CD4-positive, alpha-beta memory T cell (primary cell): Measurements from ENCODE around the gene DGCR8. TPM values are rescaled to one million over a fixed set of nuclear protein-coding genes. Genes with fewer than 3 reads are reported as not detected.

Source experiments
- CTCF ChIA-PET: fragments of 350-600 bp; sonication (Branson Sonifier 250); formaldehyde crosslinking; loops from one replicate; lab custom pipeline; 2021; ENCODE audit warnings: inconsistent platforms; ENCODE audit not compliant: partially characterized antibody; lab: Charles Lee
- POLR2A ChIA-PET: fragments of 350-600 bp; sonication (Branson Sonifier 250); formaldehyde crosslinking; loops from one replicate; lab custom pipeline; 2021; ENCODE audit not compliant: partially characterized antibody; lab: Charles Lee
- DNase-seq, 5 donors: peaks; one replicate each; pipeline versions ENCODE4 v3.0.0 to v3.0.0-alpha.2; 2020 to 2022; ENCODE audit warnings: mixed read lengths in 1 of 5
- H3K27ac ChIP-seq: one replicate; pipeline ENCODE4 v1.7.0; 2013; ENCODE audit warnings: low read depth, low read length
- H3K27me3 ChIP-seq: 2 replicates; pipeline ENCODE4 v1.7.0; 2013; ENCODE audit warnings: mild to moderate bottlenecking, low read length, moderate library complexity; ENCODE audit not compliant: insufficient read depth
- H3K36me3 ChIP-seq: 2 replicates; pipeline ENCODE4 v1.7.0; 2013; ENCODE audit warnings: mild to moderate bottlenecking, low read length, moderate library complexity; ENCODE audit not compliant: insufficient read depth
- H3K4me1 ChIP-seq: 2 replicates; pipeline ENCODE4 v1.7.0; 2013; ENCODE audit warnings: mild to moderate bottlenecking, low read length, moderate library complexity; ENCODE audit not compliant: insufficient read depth
- H3K4me3 ChIP-seq, 2 donors: one replicate each; pipeline ENCODE4 v1.7.0; 2013; ENCODE audit warnings: low read length in 2 of 2, mild to moderate bottlenecking in 1 of 2
- H3K9me3 ChIP-seq, 2 donors: one replicate each; pipeline ENCODE4 v1.7.0; 2013; ENCODE audit warnings: low read length in 2 of 2, control low read depth in 1 of 2; ENCODE audit not compliant: control insufficient read depth in 1 of 2
- H3K27ac Mint-ChIP-seq, 7 donors: one replicate each; pipeline ENCODE4 v1.8.0; 2020 to 2021; ENCODE audit warnings: mixed read lengths in 7 of 7, mild to moderate bottlenecking in 6 of 7, inconsistent platforms in 3 of 7, moderate library complexity in 3 of 7
- H3K27me3 Mint-ChIP-seq, 2 donors: one replicate each; pipeline ENCODE4 v1.8.0; 2020 to 2021; ENCODE audit warnings: mixed read lengths in 2 of 2
- H3K36me3 Mint-ChIP-seq, 2 donors: one replicate each; pipeline ENCODE4 v1.8.0; 2020 to 2021; ENCODE audit warnings: mixed read lengths in 2 of 2, inconsistent platforms in 1 of 2, mild to moderate bottlenecking in 1 of 2
- H3K4me1 Mint-ChIP-seq, 4 donors: one replicate each; pipeline ENCODE4 v1.8.0; 2020 to 2021; ENCODE audit warnings: mixed read lengths in 4 of 4, mild to moderate bottlenecking in 1 of 4
- H3K4me3 Mint-ChIP-seq, 8 donors: one replicate each; pipeline ENCODE4 v1.8.0; 2020 to 2021; ENCODE audit warnings: mixed read lengths in 8 of 8, mild to moderate bottlenecking in 7 of 8, moderate library complexity in 6 of 8, inconsistent platforms in 3 of 8
- H3K9me3 Mint-ChIP-seq, 8 donors: one replicate each; pipeline ENCODE4 v1.8.0; 2020 to 2021; ENCODE audit warnings: mixed read lengths in 8 of 8, mild to moderate bottlenecking in 5 of 8, inconsistent platforms in 3 of 8, moderate library complexity in 1 of 8
- intact Hi-C: fragments of 100-400 bp; cut with micrococcal nuclease; formaldehyde crosslinking; loops from one replicate; pipeline ENCODE4 v1.15.1; 2023
- polyA plus RNA-seq, 2 donors: library from polyadenylated mRNA; unstranded; fragments of 300-500 nt; fragmentation: Illumina TruSeq; gene quantifications; one replicate each; pipeline ENCODE4 v1.2.3, GENCODE V29; 2021
- total RNA-seq, 2 experiments: library from RNA; stranded (reverse); gene quantifications; one replicate each; pipeline ENCODE4 v1.2.3, GENCODE V29; 2021

DGCR8 gene
- total and polyA plus RNA-seq, 4 experiments from 2014 or later, result 2.2 to 48.2 (median 26.3) TPM

DNA sequence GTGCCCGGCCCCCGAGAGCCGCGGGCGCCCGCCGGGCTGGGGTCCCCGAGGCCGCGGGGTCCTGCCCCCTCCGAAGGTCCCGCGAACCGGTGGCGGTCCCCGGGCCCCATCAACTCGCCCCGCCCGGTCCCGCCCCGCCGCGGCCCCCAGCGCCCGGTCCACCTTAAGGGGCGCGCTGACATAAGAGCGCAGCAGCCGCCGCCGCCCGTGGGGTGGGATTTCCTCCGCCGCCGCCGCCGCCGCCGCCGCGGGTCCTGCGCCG lies 51.5 kb downstream of the DGCR8 start, which contains the start of gene ZDHHC8:
TSS of gene ZDHHC8 (plus strand) at position 208 of the 262 bp plus-strand sequence. CDS start 144 bp downstream, outside the sequence.
- intact Hi-C loops, result loop anchor here (1.0 to 5.0 kb wide), 4 partner anchors 14 to 699 kb away; partner anchors contain the start of genes HIRA, MRPL40, TANGO2 and TRMT2A
- Histone ChIP-seq H3K4me3 (peak within 1 kb of the TSS; percentile 21 to 57), H3K9me3 (no peaks in the 10 kb centered on the region), H3K4me1 (peaks cover 52% of the 10 kb centered on the region), H3K27ac (peak within 1 kb of the TSS; percentile 79), H3K27me3 (no peaks in the 10 kb centered on the region), H3K36me3 (no peaks in the 10 kb centered on the region)
- Mint-ChIP-seq H3K27me3 (no peaks in the 10 kb centered on the region), H3K9me3 (peaks cover 0 to 2% (median 0%) of the 10 kb centered on the region in 8 donors), H3K4me3 (peak within 1 kb of the TSS; percentile 76 to 86 (median 80)), H3K36me3 (peaks cover 0 to 9% of the 10 kb centered on the region in 2 donors), H3K4me1 (peaks cover 12 to 54% (median 39%) of the 10 kb centered on the region in 4 donors), H3K27ac (peak within 1 kb of the TSS; percentile 57 to 88 (median 77))
- ChIA-PET POLR2A (interaction anchor here (2.9 kb wide), 2 partner anchors 14 to 161 kb away, joined by 13 to 28 read pairs; partner anchors contain the start of genes RANBP1 and TRMT2A), CTCF (no interaction called here)
- DNase-seq, result peak in 4 of 5 donors; percentile 31 to 42 (median 34)

- ChIA-PET CTCF (no interaction called here), POLR2A (no interaction called here)
- H3K4me3 Mint-ChIP-seq, result peak overlapping the region; percentile 76 to 86 (median 80)
- H3K4me1 Mint-ChIP-seq, result peaks cover 13 to 58% (median 40%) of the 10 kb centered on the region in 4 donors
- Histone ChIP-seq H3K27me3 (no peaks in the 10 kb centered on the region), H3K4me3 (peak overlapping the region; percentile 12 to 57), H3K27ac (peak overlapping the region; percentile 48), H3K36me3 (no peaks in the 10 kb centered on the region), H3K4me1 (peaks cover 57% of the 10 kb centered on the region), H3K9me3 (no peaks in the 10 kb centered on the region)
- H3K9me3 Mint-ChIP-seq, result peaks cover 0 to 2% (median 0%) of the 10 kb centered on the region in 8 donors
- peak in 4 of 5 donors; percentile 21 to 40 (median 29) for DNase-seq
- intact Hi-C loops, result loop anchor here (1.0 to 5.0 kb wide), 4 partner anchors 15 to 700 kb away; partner anchors contain the start of genes HIRA, MRPL40, TANGO2 and TRMT2A
- peak overlapping the region in 3 of 7 donors; percentile 35 to 79 (median 57) for H3K27ac Mint-ChIP-seq
- peaks cover 0 to 9% of the 10 kb centered on the region in 2 donors for H3K36me3 Mint-ChIP-seq
- H3K27me3 Mint-ChIP-seq, result no peaks in the 10 kb centered on the region
Observed at GRCh38 chr22:20131859-20132685, 52.0 kb downstream of the DGCR8 start.

DNA sequence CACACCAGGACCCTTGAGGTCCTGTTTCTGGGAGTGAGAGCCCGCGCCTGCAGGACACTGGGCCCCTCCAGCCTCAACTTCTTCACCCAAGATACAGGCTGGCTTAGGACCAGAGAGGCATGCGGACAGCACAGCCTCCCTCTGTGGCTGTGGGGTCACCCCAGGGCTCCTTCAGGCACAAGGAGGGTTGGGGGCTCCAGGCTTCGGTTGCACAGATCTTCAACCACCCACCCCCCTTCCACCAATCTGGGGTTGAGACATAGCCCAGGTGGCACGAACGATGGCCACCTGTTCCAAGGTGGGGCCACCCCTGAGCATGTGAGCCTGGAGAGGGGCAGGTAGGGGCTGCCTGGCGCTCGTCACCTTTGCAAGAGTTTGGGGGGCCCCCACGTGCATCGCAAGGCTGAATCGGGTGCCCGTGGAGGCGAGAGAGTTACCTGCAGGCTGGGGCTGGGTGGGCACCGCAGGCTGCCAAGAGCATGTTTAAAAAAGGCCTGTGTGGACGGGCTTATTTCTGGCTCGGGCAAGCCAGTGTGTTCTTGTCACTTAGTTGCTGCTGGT lies 52.7 kb downstream of the DGCR8 start:
- no peaks in the 10 kb centered on the region for H3K27me3 Mint-ChIP-seq
- Histone ChIP-seq H3K4me3 (peak overlapping the region; percentile 12 to 57), H3K27ac (peak overlapping the region; percentile 48), H3K4me1 (peaks cover 61% of the 10 kb centered on the region), H3K9me3 (no peaks in the 10 kb centered on the region), H3K27me3 (no peaks in the 10 kb centered on the region), H3K36me3 (no peaks in the 10 kb centered on the region)
- ChIA-PET CTCF (no interaction called here), POLR2A (no interaction called here)
- intact Hi-C loops, result loop anchor here (5.0 kb wide), 2 partner anchors 110 to 700 kb away; partner anchors contain the start of genes HIRA, MRPL40 and TANGO2
- peaks cover 0 to 2% (median 0%) of the 10 kb centered on the region in 8 donors for H3K9me3 Mint-ChIP-seq
- H3K4me1 Mint-ChIP-seq, result peaks cover 15 to 64% (median 44%) of the 10 kb centered on the region in 4 donors
- peak overlapping the region in 5 of 7 donors; percentile 48 to 82 (median 69) for H3K27ac Mint-ChIP-seq
- peaks cover 0 to 5% of the 10 kb centered on the region in 2 donors for H3K36me3 Mint-ChIP-seq
- peak overlapping the region; percentile 76 to 86 (median 80) for H3K4me3 Mint-ChIP-seq
- DNase-seq, result no peak

DNA sequence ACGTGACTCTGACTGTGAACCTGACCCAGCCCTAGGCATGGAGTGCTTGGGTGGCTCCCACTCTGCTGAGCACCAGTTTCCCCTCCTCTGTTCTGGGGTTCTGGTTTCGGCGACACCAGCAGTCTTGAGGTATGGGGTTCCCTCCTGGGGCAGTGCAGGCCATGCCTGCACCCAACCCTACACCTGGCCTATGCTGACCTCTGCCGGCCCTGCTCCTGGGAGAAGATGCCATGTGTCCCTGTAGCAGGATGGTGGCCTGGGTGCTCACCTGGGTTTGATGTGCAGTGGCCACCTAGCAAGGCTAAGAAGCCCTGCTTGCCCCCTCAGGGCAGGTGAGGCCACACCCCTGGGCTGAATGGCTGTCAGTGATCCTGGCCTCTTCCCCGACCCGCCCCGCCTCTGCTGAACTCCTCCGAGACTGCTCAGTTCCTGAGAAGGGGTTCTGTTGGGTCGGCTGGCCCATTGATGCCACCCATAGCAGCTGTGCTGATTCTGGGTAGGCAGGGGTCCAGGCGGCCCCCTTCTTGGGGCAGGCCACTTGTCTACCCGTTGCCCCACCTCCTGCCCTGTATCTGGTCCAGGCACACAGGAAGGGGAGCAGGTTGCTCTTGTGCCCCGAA lies 54.0 kb downstream of the DGCR8 start:
- no peaks in the 10 kb centered on the region for H3K9me3 ChIP-seq
- no peaks in the 10 kb centered on the region for H3K36me3 ChIP-seq
- Mint-ChIP-seq H3K27me3 (no peaks in the 10 kb centered on the region), H3K9me3 (peaks cover 0 to 2% (median 0%) of the 10 kb centered on the region in 8 donors), H3K4me3 (peak overlapping the region; percentile 48 to 86 (median 66)), H3K27ac (peak overlapping the region in 2 of 7 donors; percentile 55 to 57), H3K36me3 (peaks cover 0 to 2% of the 10 kb centered on the region in 2 donors), H3K4me1 (peaks cover 15 to 68% (median 46%) of the 10 kb centered on the region in 4 donors)
- H3K27ac ChIP-seq, result no peak overlapping the region
- H3K4me3 ChIP-seq, result no peak overlapping the region
- CTCF ChIA-PET, result no interaction called here
- intact Hi-C loops, result loop anchor here (5.0 kb wide), 2 partner anchors 112 to 702 kb away; partner anchors contain the start of genes HIRA, MRPL40 and TANGO2
- no peaks in the 10 kb centered on the region for H3K27me3 ChIP-seq
- DNase-seq, result no peak
- POLR2A ChIA-PET, result no interaction called here
- H3K4me1 ChIP-seq, result peaks cover 59% of the 10 kb centered on the region

- H3K27ac Mint-ChIP-seq, result peak overlapping the region in 2 of 7 donors; percentile 78
- H3K4me1 Mint-ChIP-seq, result peaks cover 13 to 60% (median 37%) of the 10 kb centered on the region in 4 donors
Observed at GRCh38 chr22:20135265-20135664, 55.2 kb downstream of the DGCR8 start.

DNA sequence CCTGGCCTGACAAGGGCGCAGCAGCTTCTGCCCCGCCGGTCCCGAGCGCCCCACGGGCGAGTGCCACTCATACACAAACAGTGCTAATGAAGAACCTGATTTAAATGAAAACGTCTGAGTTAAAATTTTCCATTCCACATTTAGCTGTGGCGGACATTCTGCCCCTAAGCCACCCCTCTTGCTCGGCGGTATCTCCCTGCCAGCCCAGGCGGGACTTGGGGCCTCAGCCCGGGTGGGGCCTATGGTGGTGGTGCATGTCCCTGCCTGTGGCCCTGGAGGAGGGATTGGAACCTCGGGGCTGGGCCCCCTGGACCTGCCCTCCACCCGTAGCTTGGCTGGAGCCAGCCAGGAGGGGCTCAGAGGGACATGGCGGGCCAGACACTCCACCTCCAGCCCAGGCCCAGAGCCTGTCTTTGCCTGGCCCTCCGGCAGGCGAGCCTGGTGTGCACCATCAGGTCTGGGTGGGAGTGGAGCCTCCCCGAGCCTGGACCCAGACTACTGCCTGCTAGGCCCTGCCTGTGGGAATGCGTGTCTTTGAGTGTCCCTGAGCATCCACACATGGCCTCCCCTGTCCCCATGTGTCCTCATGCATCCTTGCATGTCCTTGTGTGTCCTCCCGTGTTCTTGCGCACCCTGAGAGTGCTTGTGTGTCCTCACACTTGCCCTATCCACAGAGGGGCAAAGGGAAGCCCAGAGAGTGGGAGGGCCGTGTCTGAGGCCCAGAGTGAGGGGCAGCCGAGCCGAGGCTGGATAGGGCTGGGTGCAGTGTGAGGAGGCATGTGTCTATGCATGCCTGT lies 56.0 kb downstream of the DGCR8 start:
- H3K4me3 Mint-ChIP-seq, result peak overlapping the region in 1 of 8 donors; percentile 25

More at GRCh38 chr22:20135265-20135664, 55.2 kb downstream of the DGCR8 start:
- no peak for DNase-seq
- Histone ChIP-seq H3K36me3 (no peaks in the 10 kb centered on the region), H3K4me3 (no peak overlapping the region), H3K9me3 (no peaks in the 10 kb centered on the region), H3K4me1 (peaks cover 47% of the 10 kb centered on the region), H3K27ac (no peak overlapping the region), H3K27me3 (no peaks in the 10 kb centered on the region)
- intact Hi-C loops, result no loop called here
- peak overlapping the region in 2 of 8 donors; percentile 2 to 52 for H3K4me3 Mint-ChIP-seq
- peaks cover 0 to 2% of the 10 kb centered on the region in 2 donors for H3K36me3 Mint-ChIP-seq
- H3K9me3 Mint-ChIP-seq, result no peaks in the 10 kb centered on the region
- CTCF ChIA-PET, result no interaction called here
- H3K27me3 Mint-ChIP-seq, result no peaks in the 10 kb centered on the region
- POLR2A ChIA-PET, result no interaction called here

More for the DNA sequence above, 56.0 kb downstream of the DGCR8 start:
- peaks cover 13 to 59% (median 34%) of the 10 kb centered on the region in 4 donors for H3K4me1 Mint-ChIP-seq
- H3K9me3 ChIP-seq, result no peaks in the 10 kb centered on the region
- H3K4me1 ChIP-seq, result peaks cover 40% of the 10 kb centered on the region
- no peaks in the 10 kb centered on the region for H3K27me3 Mint-ChIP-seq
- H3K36me3 ChIP-seq, result no peaks in the 10 kb centered on the region
- H3K27me3 ChIP-seq, result no peaks in the 10 kb centered on the region
- DNase-seq, result no peak
- intact Hi-C loops, result no loop called here
- peaks cover 0 to 2% of the 10 kb centered on the region in 2 donors for H3K36me3 Mint-ChIP-seq
- POLR2A ChIA-PET, result no interaction called here
- H3K27ac Mint-ChIP-seq, result peak overlapping the region in 6 of 7 donors; percentile 1 to 73 (median 36)
- CTCF ChIA-PET, result no interaction called here
- H3K27ac ChIP-seq, result no peak overlapping the region
- H3K4me3 ChIP-seq, result no peak overlapping the region
- no peaks in the 10 kb centered on the region for H3K9me3 Mint-ChIP-seq
